HepG2 (cell line): ENCODE results near the gene ATRNL1. TPM values are rescaled to one million over a fixed set of nuclear protein-coding genes. Genes with fewer than 3 reads are reported as not detected.

Experiments
- ATAC-seq: fragments of 200-7000 bp; cut with Tn5 transposase; 3 replicates; pipeline ENCODE4 v1.9.1; 2020; ENCODE audit warnings: mild to moderate bottlenecking, moderate library complexity
- BruUV-seq: library from RNA; stranded (reverse); fragments of 400-500 nt; replicated peaks from 2 replicates; lab custom pipeline; 2021; lab: Mats Ljungman, UMichigan
- CTCF ChIA-PET: fragments of 300-600 bp; formaldehyde crosslinking; extraction: SDS; loops from one replicate; lab custom pipeline; 2021; ENCODE audit warnings: low total read pairs, inconsistent platforms, low intra/inter-chr PET ratio; lab: Yijun Ruan, JAX
- POLR2A ChIA-PET: fragments of 350-600 bp; sonication (Branson Sonifier 250); formaldehyde crosslinking; loops from one replicate; lab custom pipeline; 2020; ENCODE audit warnings: antibody characterized with exemption, inconsistent platforms; lab: Yijun Ruan, JAX
- DNase-seq: peaks from one replicate; pipeline ENCODE4 v3.0.0-alpha.2; 2015; ENCODE audit warnings: low spot score
- FAIRE-seq: peaks from 3 replicates; lab custom pipeline; 2011; peaks lifted over from hg19 to GRCh38; lab: Jason Lieb, UNC
- H2AFZ ChIP-seq: one replicate; pipeline ENCODE4 v1.6.1; 2011; ENCODE audit warnings: low read length, inconsistent platforms
- H3K27ac ChIP-seq: fragments of 300-600 bp; 3 replicates; pipeline ENCODE4 v1.8.0; 2011; ENCODE audit warnings: mixed run types, mild to moderate bottlenecking, mixed read lengths, low read length, inconsistent platforms; ENCODE audit not compliant: insufficient read depth; ENCODE audit errors: extremely low read length
- H3K27me3 ChIP-seq, 2 experiments: fragments of 200-600 bp in 1 of 2; 2 replicates in 1 of 2; 3 replicates in 1 of 2; pipeline versions ENCODE4 v1.6.0 to v1.8.0; 2011; ENCODE audit warnings: low read length in 2 of 2, mild to moderate bottlenecking in 2 of 2, moderate library complexity in 2 of 2, inconsistent platforms in 1 of 2; ENCODE audit not compliant: insufficient read depth in 2 of 2, control insufficient read depth in 1 of 2
- H3K36me3 ChIP-seq, 2 experiments: fragments of 200-600 bp in 1 of 2; replicated peaks in 1 of 2; 2 replicates in 1 of 2; 3 replicates in 1 of 2; pipeline versions ENCODE4 v1.5.1 to v1.8.0; 2011; ENCODE audit warnings: low read length in 2 of 2, inconsistent platforms in 1 of 2; ENCODE audit not compliant: insufficient read depth in 2 of 2, control insufficient read depth in 1 of 2
- H3K4me1 ChIP-seq: 2 replicates; pipeline ENCODE4 v1.5.1; 2012; ENCODE audit warnings: low read length, inconsistent platforms; ENCODE audit not compliant: insufficient read depth
- H3K4me2 ChIP-seq: 2 replicates; pipeline ENCODE4 v1.6.0; 2011; ENCODE audit warnings: low read depth, low read length, inconsistent platforms
- H3K4me3 ChIP-seq, 3 experiments: fragments of 200-600 bp in 1 of 3; sonication (generic), shearing (Covaris generic) in 1 of 3; replicated peaks in 1 of 3; 2 replicates each; pipeline ENCODE4 v1.5.1; 2011 to 2016; ENCODE audit warnings: low read length in 3 of 3, inconsistent platforms in 2 of 3, low read depth in 2 of 3, mild to moderate bottlenecking in 2 of 3, control low read depth in 1 of 3, mixed read lengths in 1 of 3; ENCODE audit not compliant: insufficient read depth in 1 of 3
- H3K79me2 ChIP-seq: one replicate; pipeline ENCODE4 v1.6.1; 2011; ENCODE audit warnings: low read length, inconsistent platforms; ENCODE audit not compliant: insufficient read depth
- H3K9ac ChIP-seq: 2 replicates; pipeline ENCODE4 v1.6.0; 2011; ENCODE audit warnings: mild to moderate bottlenecking, low read depth, low read length, inconsistent platforms; ENCODE audit not compliant: insufficient read depth
- H3K9me3 ChIP-seq: 2 replicates; pipeline ENCODE4 v1.5.1; 2012; ENCODE audit warnings: mild to moderate bottlenecking, low read length
- H4K20me1 ChIP-seq: 2 replicates; pipeline ENCODE4 v1.6.0; 2011; ENCODE audit warnings: inconsistent platforms, mild to moderate bottlenecking, low read length, moderate library complexity; ENCODE audit not compliant: insufficient read depth
- ARNTL ChIP-seq: sonication (generic); formaldehyde crosslinking; IDR thresholded peaks from 2 replicates; pipeline ENCODE4 v1.4.0; 2020; ENCODE audit warnings: mild to moderate bottlenecking, missing genetic modification reagents
- BCL6 ChIP-seq: IDR thresholded peaks from 2 replicates; pipeline ENCODE4 v1.6.1; 2016; ENCODE audit warnings: missing genetic modification reagents, missing compliant biosample characterization
- DR1 ChIP-seq: sonication (generic); formaldehyde crosslinking; IDR thresholded peaks from 2 replicates; pipeline ENCODE4 v1.8.0; 2021; ENCODE audit warnings: mild to moderate bottlenecking, missing genetic modification reagents, inconsistent platforms
- HOXD1 ChIP-seq: sonication (generic); formaldehyde crosslinking; IDR thresholded peaks from 2 replicates; pipeline ENCODE4 v1.5.0; 2020; ENCODE audit warnings: missing genetic modification reagents
- POLR2G ChIP-seq: fragments of 200-400 bp; formaldehyde crosslinking; IDR thresholded peaks from 2 replicates; pipeline ENCODE4 v1.6.1; 2018; ENCODE audit warnings: mild to moderate bottlenecking, low read depth, low read length, moderate library complexity
- SOX5 ChIP-seq: IDR thresholded peaks from 2 replicates; pipeline ENCODE4 v1.6.1; 2016; ENCODE audit warnings: borderline replicate concordance
- XBP1 ChIP-seq: sonication (generic); formaldehyde crosslinking; IDR thresholded peaks from 2 replicates; pipeline ENCODE4 v1.5.0; 2020; ENCODE audit warnings: missing genetic modification reagents
- ZNF225 ChIP-seq: sonication (generic); formaldehyde crosslinking; IDR thresholded peaks from 2 replicates; pipeline ENCODE4 v1.4.0; 2020; ENCODE audit warnings: mild to moderate bottlenecking, missing genetic modification reagents
- ZNF766 ChIP-seq: sonication (generic); formaldehyde crosslinking; IDR thresholded peaks from 2 replicates; pipeline ENCODE4 v1.5.0; 2020; ENCODE audit warnings: missing genetic modification reagents, borderline replicate concordance
- WGBS: methylation state at CpG from one replicate; pipeline ENCODE4 v1.1.6; 2017; ENCODE audit warnings: low lambda C conversion rate; 5-methylcytosine and 5-hydroxymethylcytosine counted together
- in situ Hi-C: cut with HindIII; loops from 2 replicates; pipeline ENCODE4 v1.10.0; 2017; ENCODE audit warnings: low pct_unique_long_range_greater_than_20kb; ENCODE audit not compliant: extremely low pct_ligation_motif_present
- intact Hi-C: fragments of 100-400 bp; cut with micrococcal nuclease; formaldehyde crosslinking; loops from one replicate; pipeline ENCODE4 v1.10.0; 2022; ENCODE audit not compliant: unreplicated experiment
- polyA plus RNA-seq, 8 experiments: library from polyadenylated mRNA; depleted of rRNA in 3 of 8; stranded (reverse) in 7 of 8; unstranded in 1 of 8; fragments of >200 nt; fragmentation: Illumina TruSeq in 4 of 8; extraction: Trizol in 4 of 8; gene quantifications; 2 replicates each; pipeline versions ENCODE4 v1.2.1 to v1.2.3, GENCODE V29; 2011 to 2016; ENCODE audit warnings: low read depth in 4 of 8, missing spikeins in 1 of 8, mixed read lengths in 1 of 8; ENCODE audit not compliant: insufficient read depth in 1 of 8
- total RNA-seq, 5 experiments: library from RNA; depleted of rRNA; stranded (reverse); fragments of >200 nt; fragmentation: Illumina TruSeq; extraction: Trizol; gene quantifications; 2 replicates each; pipeline ENCODE4 v1.2.3, GENCODE V29; 2016; ENCODE audit warnings: low read depth in 1 of 5
- TF ChIP-seq, protein P1 (sequence below): sonication (generic); formaldehyde crosslinking; IDR thresholded peaks from 2 replicates; pipeline ENCODE4 v1.8.1; 2022; ENCODE audit warnings: low read depth, mild to moderate bottlenecking, missing genetic modification reagents

Gene ATRNL1
- total and polyA plus RNA-seq, 2 of the 13 experiments (the other 11 are each of a cell fraction or from before 2014, with no cell fraction given), result 0.04 TPM; not detected in 1

DNA sequence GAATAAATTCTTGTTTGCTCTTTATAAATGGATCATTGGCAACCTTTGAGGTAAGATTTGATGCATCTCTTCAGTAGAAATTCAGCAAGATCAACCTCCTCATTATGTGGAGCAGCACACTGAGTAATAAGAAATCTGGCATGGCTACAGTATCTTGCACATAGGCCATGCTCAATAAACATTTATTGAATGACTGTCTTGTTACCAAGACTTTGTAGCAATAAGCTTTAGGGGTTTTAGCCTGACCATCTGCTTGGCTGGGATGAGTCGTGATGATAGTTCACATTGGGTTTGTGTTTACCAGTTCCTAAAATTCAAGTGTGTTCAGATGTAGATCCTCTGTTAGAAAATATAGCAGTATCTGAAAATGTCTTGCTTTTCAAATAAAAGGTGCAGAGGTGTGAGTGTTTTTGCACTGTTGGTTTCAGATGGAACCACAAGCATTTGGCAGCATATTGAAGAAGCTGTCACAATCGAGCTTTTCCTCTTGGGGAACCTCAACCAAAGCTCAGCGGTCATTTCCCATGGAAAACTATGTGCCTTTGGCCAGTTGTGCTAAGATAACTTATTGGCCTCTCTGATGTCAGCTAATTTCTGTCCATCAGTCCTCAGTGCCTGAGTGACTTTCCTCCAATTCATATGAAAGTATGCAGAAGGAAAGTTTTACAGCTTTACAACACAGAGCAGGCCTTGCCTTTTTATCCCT is 737.3 kb downstream of the ATRNL1 start (continued):
- TF ChIP-seq, protein P1, sequence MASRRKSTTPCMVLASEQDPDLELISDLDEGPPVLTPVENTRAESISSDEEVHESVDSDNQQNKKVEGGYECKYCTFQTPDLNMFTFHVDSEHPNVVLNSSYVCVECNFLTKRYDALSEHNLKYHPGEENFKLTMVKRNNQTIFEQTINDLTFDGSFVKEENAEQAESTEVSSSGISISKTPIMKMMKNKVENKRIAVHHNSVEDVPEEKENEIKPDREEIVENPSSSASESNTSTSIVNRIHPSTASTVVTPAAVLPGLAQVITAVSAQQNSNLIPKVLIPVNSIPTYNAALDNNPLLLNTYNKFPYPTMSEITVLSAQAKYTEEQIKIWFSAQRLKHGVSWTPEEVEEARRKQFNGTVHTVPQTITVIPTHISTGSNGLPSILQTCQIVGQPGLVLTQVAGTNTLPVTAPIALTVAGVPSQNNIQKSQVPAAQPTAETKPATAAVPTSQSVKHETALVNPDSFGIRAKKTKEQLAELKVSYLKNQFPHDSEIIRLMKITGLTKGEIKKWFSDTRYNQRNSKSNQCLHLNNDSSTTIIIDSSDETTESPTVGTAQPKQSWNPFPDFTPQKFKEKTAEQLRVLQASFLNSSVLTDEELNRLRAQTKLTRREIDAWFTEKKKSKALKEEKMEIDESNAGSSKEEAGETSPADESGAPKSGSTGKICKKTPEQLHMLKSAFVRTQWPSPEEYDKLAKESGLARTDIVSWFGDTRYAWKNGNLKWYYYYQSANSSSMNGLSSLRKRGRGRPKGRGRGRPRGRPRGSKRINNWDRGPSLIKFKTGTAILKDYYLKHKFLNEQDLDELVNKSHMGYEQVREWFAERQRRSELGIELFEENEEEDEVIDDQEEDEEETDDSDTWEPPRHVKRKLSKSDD (CRISPR knock-in tag), result no peak

DNA sequence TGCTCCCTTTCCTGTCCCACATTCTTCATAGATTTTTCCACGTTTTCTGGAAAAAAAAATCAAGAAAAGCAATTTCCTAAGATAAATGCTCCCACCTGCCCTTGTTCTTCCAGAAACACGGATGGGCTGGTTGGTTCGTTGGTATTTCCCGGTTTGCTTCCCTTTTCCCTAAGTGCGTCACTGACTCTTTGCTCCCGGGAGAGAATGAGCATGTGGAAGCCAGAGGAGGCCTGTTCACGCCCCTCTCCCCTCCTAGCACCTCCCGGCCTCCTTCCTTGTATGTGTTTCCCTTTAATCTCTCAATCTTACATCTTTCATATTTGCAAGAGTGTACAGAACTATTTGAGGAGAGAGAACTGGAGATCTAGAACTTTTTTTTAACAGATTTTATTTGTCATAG is 737.9 kb downstream of the ATRNL1 start:
- Histone ChIP-seq H2AFZ (no peak overlapping the region), H3K79me2 (no peaks in the 10 kb centered on the region), H3K4me3 (no peak overlapping the region), H3K4me1 (no peaks in the 10 kb centered on the region), H3K27ac (no peak overlapping the region), H3K36me3 (no peaks in the 10 kb centered on the region), H3K4me2 (no peak overlapping the region), H4K20me1 (no peaks in the 10 kb centered on the region), H3K9me3 (no peaks in the 10 kb centered on the region), H3K27me3 (no peaks in the 10 kb centered on the region), H3K9ac (no peak overlapping the region)
- in situ Hi-C loops (no loop called here), intact Hi-C loops (no loop called here)
- FAIRE-seq (no peak), DNase-seq (no peak), ATAC-seq (no peak)
- no peak for TF ChIP-seq SOX5 (CRISPR knock-in tag)
- no peak for TF ChIP-seq HOXD1 (CRISPR knock-in tag)
- no peak for TF ChIP-seq XBP1 (CRISPR knock-in tag)
- TF ChIP-seq ARNTL (CRISPR knock-in tag), result no peak
- TF ChIP-seq ZNF766, result no peak
- no peak for TF ChIP-seq ZNF225
- TF ChIP-seq BCL6, result no peak
- no peak for TF ChIP-seq DR1 (CRISPR knock-in tag)
- TF ChIP-seq POLR2G, result no peak
- ChIA-PET CTCF (no interaction called here), POLR2A (no interaction called here)
- BruUV-seq, result no TSS peak
- WGBS, result 22% methylated on average over 8 of the region's 8 CpGs
